IMR-90 (cell line): ENCODE measurements around the gene ACOT7. TPM values are rescaled to one million over a fixed set of nuclear protein-coding genes. Genes with fewer than 3 reads are reported as not detected.

ENCODE experiments used
- ATAC-seq: fragments of 200-7000 bp; cut with Tn5 transposase; 2 replicates; pipeline ENCODE4 v1.9.1; 2020; ENCODE audit warnings: low read depth, mild to moderate bottlenecking, moderate library complexity
- BruUV-seq: library from RNA; stranded (reverse); fragments of 400-500 nt; replicated peaks from 2 replicates; lab custom pipeline; 2021; lab: Mats Ljungman, UMichigan
- CTCF ChIA-PET: fragments of 300-600 bp; formaldehyde crosslinking; extraction: SDS; loops from one replicate; lab custom pipeline; 2021; ENCODE audit warnings: antibody characterized with exemption; lab: Yijun Ruan, JAX
- POLR2A ChIA-PET: fragments of 300-600 bp; sonication (Branson Sonifier 250); formaldehyde crosslinking; loops from one replicate; lab custom pipeline; 2022; ENCODE audit warnings: antibody characterized with exemption; ENCODE audit not compliant: unreplicated experiment; lab: Charles Lee
- DNase-seq: peaks from one replicate; pipeline ENCODE4 v3.0.0; 2013
- H2AFZ ChIP-seq: replicated peaks from 2 replicates; pipeline ENCODE3; 2013; ENCODE audit warnings: low read length, mild to moderate bottlenecking; ENCODE audit not compliant: poor library complexity
- H2AK5ac ChIP-seq: 2 replicates; pipeline ENCODE4 v1.6.1; 2013; ENCODE audit warnings: low read depth, low read length, inconsistent platforms
- H2AK9ac ChIP-seq: replicated peaks from 2 replicates; pipeline ENCODE3; 2013; ENCODE audit warnings: mild to moderate bottlenecking, low read depth, low read length, moderate library complexity; ENCODE audit not compliant: poor library complexity
- H2BK120ac ChIP-seq: 2 replicates; pipeline ENCODE4 v1.6.1; 2013; ENCODE audit warnings: low read depth, low read length, inconsistent platforms
- H2BK15ac ChIP-seq: 3 replicates; pipeline ENCODE4 v1.6.1; 2013; ENCODE audit warnings: low read depth, low read length, inconsistent platforms
- H2BK20ac ChIP-seq: 2 replicates; pipeline ENCODE4 v1.6.1; 2013; ENCODE audit warnings: low read depth, mild to moderate bottlenecking, inconsistent platforms, low read length, moderate library complexity
- H2BK5ac ChIP-seq: 2 replicates; pipeline ENCODE4 v1.6.1; 2013; ENCODE audit warnings: mild to moderate bottlenecking, low read depth, low read length, inconsistent platforms; ENCODE audit not compliant: poor library complexity, severe bottlenecking
- H3K14ac ChIP-seq: replicated peaks from 2 replicates; pipeline ENCODE4 v1.6.1; 2013; ENCODE audit warnings: low read depth, low read length, inconsistent platforms
- H3K18ac ChIP-seq: 2 replicates; pipeline ENCODE4 v1.6.1; 2013; ENCODE audit warnings: low read depth, low read length, control low read depth
- H3K23ac ChIP-seq: 2 replicates; pipeline ENCODE4 v1.6.1; 2013; ENCODE audit warnings: low read depth, low read length, inconsistent platforms
- H3K27ac ChIP-seq: 2 replicates; pipeline ENCODE4 v1.5.1; 2013; ENCODE audit warnings: mild to moderate bottlenecking, control low read depth, low read length; ENCODE audit not compliant: insufficient read depth
- H3K27me3 ChIP-seq: 2 replicates; pipeline ENCODE4 v1.6.1; 2013; ENCODE audit warnings: low read length; ENCODE audit not compliant: control insufficient read depth, insufficient read depth
- H3K36me3 ChIP-seq: 2 replicates; pipeline ENCODE4 v1.6.1; 2013; ENCODE audit warnings: low read length, mixed read lengths; ENCODE audit not compliant: control insufficient read depth, insufficient read depth
- H3K4ac ChIP-seq: 2 replicates; pipeline ENCODE4 v1.6.1; 2013; ENCODE audit warnings: low read depth, low read length, inconsistent platforms
- H3K4me1 ChIP-seq: 2 replicates; pipeline ENCODE4 v1.6.1; 2013; ENCODE audit warnings: low read length, mixed read lengths; ENCODE audit not compliant: control insufficient read depth, insufficient read depth
- H3K4me2 ChIP-seq: 2 replicates; pipeline ENCODE4 v1.6.1; 2013; ENCODE audit warnings: low read depth, mild to moderate bottlenecking, control low read depth, low read length, moderate library complexity
- H3K4me3 ChIP-seq: 2 replicates; pipeline ENCODE4 v1.5.1; 2013; ENCODE audit warnings: low read depth, mild to moderate bottlenecking, control low read depth, low read length, moderate library complexity; ENCODE audit not compliant: insufficient read depth
- H3K56ac ChIP-seq: 2 replicates; pipeline ENCODE4 v1.6.1; 2013; ENCODE audit warnings: low read length, inconsistent platforms; ENCODE audit not compliant: insufficient read depth; ENCODE audit errors: extremely low read depth
- H3K79me1 ChIP-seq, 2 experiments: 2 replicates each; pipeline ENCODE4 v1.6.1; 2013; ENCODE audit warnings: low read length in 2 of 2, inconsistent platforms in 1 of 2, low read depth in 1 of 2
- H3K9ac ChIP-seq: 2 replicates; pipeline ENCODE4 v1.6.1; 2013; ENCODE audit warnings: low read depth, low read length, control low read depth
- H3K9me1 ChIP-seq: 2 replicates; pipeline ENCODE4 v1.6.1; 2013; ENCODE audit warnings: low read length, inconsistent platforms; ENCODE audit not compliant: insufficient read depth
- H3K9me3 ChIP-seq: 2 replicates; pipeline ENCODE4 v1.6.1; 2013; ENCODE audit warnings: low read length; ENCODE audit not compliant: control insufficient read depth, insufficient read depth
- H4K20me1 ChIP-seq: 2 replicates; pipeline ENCODE4 v1.6.1; 2013; ENCODE audit warnings: low read length, inconsistent platforms; ENCODE audit not compliant: insufficient read depth
- H4K5ac ChIP-seq: 2 replicates; pipeline ENCODE4 v1.6.1; 2013; ENCODE audit warnings: mild to moderate bottlenecking, low read depth, low read length, control low read depth
- H4K8ac ChIP-seq, 2 experiments: 2 replicates each; pipeline ENCODE4 v1.6.1; 2013; ENCODE audit warnings: low read depth in 2 of 2, low read length in 2 of 2, control low read depth in 1 of 2, inconsistent platforms in 1 of 2
- H4K91ac ChIP-seq: 2 replicates; pipeline ENCODE4 v1.6.1; 2013; ENCODE audit warnings: low read depth, low read length, inconsistent platforms; ENCODE audit not compliant: insufficient read depth
- BHLHE40 ChIP-seq: fragments of 150-350 bp; IDR thresholded peaks from 2 replicates; pipeline ENCODE4 v1.6.1; 2016; ENCODE audit warnings: mild to moderate bottlenecking, low read depth, low read length
- NFE2L2 ChIP-seq: fragments of 150-350 bp; IDR thresholded peaks from 2 replicates; pipeline ENCODE4 v1.6.1; 2016; ENCODE audit warnings: low read depth, mild to moderate bottlenecking, low read length
- RAD21 ChIP-seq: IDR thresholded peaks from 2 replicates; pipeline ENCODE4 v1.6.1; 2012; ENCODE audit warnings: low read length, improper control_type of control experiment
- RCOR1 ChIP-seq: IDR thresholded peaks from 2 replicates; pipeline ENCODE4 v1.6.1; 2012; ENCODE audit warnings: mild to moderate bottlenecking, low read length, improper control_type of control experiment; ENCODE audit not compliant: insufficient replicate concordance
- WGBS, 2 experiments: methylation state at CpG; one replicate each; pipeline versions ENCODE4 v1.1.5 to v1.1.7; 2013; ENCODE audit warnings: missing lambda C conversion rate in 2 of 2; ENCODE audit not compliant: insufficient read length in 1 of 2; ENCODE audit errors: extremely low coverage in 2 of 2; 5-methylcytosine and 5-hydroxymethylcytosine counted together
- dilution Hi-C: fragments of 300-500 bp; cut with HindIII; formaldehyde crosslinking; loops from one replicate; pipeline ENCODE4 v1.14.3; 2018; ENCODE audit warnings: low sequenced_read_pairs; ENCODE audit not compliant: unreplicated experiment
- in situ Hi-C: fragments of 300-500 bp; cut with MboI; formaldehyde crosslinking; loops from 3 replicates; pipeline ENCODE4 v1.14.3; 2019; ENCODE audit warnings: low sequenced_read_pairs, inconsistent platforms, mixed read lengths
- intact Hi-C: fragments of 100-400 bp; cut with micrococcal nuclease; formaldehyde crosslinking; loops from 2 replicates; pipeline ENCODE4 v1.10.0; 2022
- polyA plus RNA-seq, 3 experiments: library from polyadenylated mRNA; depleted of rRNA; stranded (reverse); fragments of >200 nt; gene quantifications; 2 replicates each; pipeline ENCODE4 v1.2.3, GENCODE V29; 2012; ENCODE audit warnings: low replicate concordance in 1 of 3
- total RNA-seq: library from RNA; depleted of rRNA; stranded (reverse); fragments of >200 nt; gene quantifications from 2 replicates; pipeline ENCODE4 v1.2.3, GENCODE V29; 2012

Gene ACOT7
- total and polyA plus RNA-seq, 2 of the 4 experiments (the other 2 are of a cell fraction) = 51.6 to 242 TPM

- ATAC-seq (no peak), DNase-seq (no peak)
- Histone ChIP-seq H2BK20ac (no peak overlapping the region), H3K4me2 (no peak overlapping the region), H3K18ac (no peak overlapping the region), H2BK15ac (no peak overlapping the region), H2AK9ac (peak overlapping the region; percentile 37), H3K56ac (no peak overlapping the region), H3K4ac (no peak overlapping the region), H3K4me3 (no peak overlapping the region), H3K36me3 (no peaks in the 10 kb centered on the region), H2AFZ (no peak overlapping the region), H3K23ac (no peak overlapping the region), H4K8ac (no peak overlapping the region), H2BK120ac (no peak overlapping the region), H3K9me1 (peaks cover 12% of the 10 kb centered on the region; the same call in 1 of the 2 replicates), H4K5ac (no peak overlapping the region), H3K9ac (no peak overlapping the region), H4K20me1 (no peaks in the 10 kb centered on the region; the same call in 1 of the 2 replicates), H4K91ac (no peak overlapping the region), H3K27ac (no peak overlapping the region), H3K79me1 (peaks cover 0 to 29% of the 10 kb centered on the region in 2 experiments; a peak in 2 of 4 replicates), H3K9me3 (no peaks in the 10 kb centered on the region), H3K27me3 (no peaks in the 10 kb centered on the region), H2AK5ac (no peak overlapping the region), H3K4me1 (peaks cover 25% of the 10 kb centered on the region), H3K14ac (no peak overlapping the region), H2BK5ac (no peak overlapping the region)
- TF ChIP-seq RAD21 = no peak
- TF ChIP-seq BHLHE40 = no peak
- TF ChIP-seq RCOR1 = no peak
- no peak for TF ChIP-seq NFE2L2
- intact Hi-C loops (no loop called here), dilution Hi-C loops (no loop called here), in situ Hi-C loops (no loop called here)
- CTCF ChIA-PET = no interaction called here
- 95% methylated on average over 8 of the region's 16 CpGs; no CpG with 5 or more reads in 1 of the 2 experiments for WGBS, 2 experiments
- no TSS peak for BruUV-seq
- POLR2A ChIA-PET = no interaction called here
Observed at GRCh38 chr1:6274622-6275139, 118.9 kb downstream of the ACOT7 start.
